IPS DF 4.7 (cell line): ENCODE measurements around the gene PCDHGA5.
"Not testable (repeated sequence)": the region's sequence is repeated elsewhere in the genome, so short reads cannot be mapped to it uniquely, and the experiment has no call there.

Experiments used
- DNase-seq: peaks from one replicate; pipeline ENCODE4 v3.0.0-alpha.2; 2013; ENCODE audit warnings: low spot score; ENCODE audit errors: extremely low read depth

Gene PCDHGA5

GRCh38 chr5:141351591-141351990, 12.4 kb upstream of the PCDHGA5 start:
- no peak for DNase-seq

GRCh38 chr5:141354900-141355469, 9.0 kb upstream of the PCDHGA5 start, which contains the start of gene PCDHGA4:
Gene PCDHGA4, plus strand, starts transcription at chr5:141355021. Its CDS starts 87 bp downstream, at chr5:141355108.
- no peak for DNase-seq

GRCh38 chr5:141355641-141356040, 8.3 kb upstream of the PCDHGA5 start:
- no peak for DNase-seq

- DNase-seq: no peak
Measured at GRCh38 chr5:141356133-141356532, 7.8 kb upstream of the PCDHGA5 start.

- no peak for DNase-seq
Measured at GRCh38 chr5:141356950-141357349, 7.0 kb upstream of the PCDHGA5 start.

GRCh38 chr5:141359790-141360426, 4.1 kb upstream of the PCDHGA5 start, which contains the start of gene PCDHGB2:
Gene PCDHGB2, plus strand, starts transcription at chr5:141359994. Its CDS starts 142 bp downstream, at chr5:141360136.
- DNase-seq: no peak

- DNase-seq: no peak
Measured at GRCh38 chr5:141360685-141361084, 3.3 kb upstream of the PCDHGA5 start.

- DNase-seq: no peak
Measured at GRCh38 chr5:141362719-141363118, 1.2 kb upstream of the PCDHGA5 start.

GRCh38 chr5:141366016-141366896, 2.3 kb downstream of the PCDHGA5 start:
- DNase-seq: no peak

GRCh38 chr5:141369994-141370848, 6.3 kb downstream of the PCDHGA5 start, which contains the start of gene PCDHGB3:
Gene PCDHGB3, plus strand, starts transcription at chr5:141370242. Its CDS starts 153 bp downstream, at chr5:141370395.
- DNase-seq: no peak

GRCh38 chr5:141371572-141372475, 7.9 kb downstream of the PCDHGA5 start:
- DNase-seq: no peak

GRCh38 chr5:141373673-141374317, 9.8 kb downstream of the PCDHGA5 start, which contains the start of gene PCDHGA6:
Gene PCDHGA6, plus strand, starts transcription at chr5:141373891. Its CDS starts 193 bp downstream, at chr5:141374084.
- no peak for DNase-seq

- no peak for DNase-seq
Measured at GRCh38 chr5:141374627-141375026, 10.7 kb downstream of the PCDHGA5 start.

- not testable (repeated sequence) for DNase-seq
Measured at GRCh38 chr5:141375444-141376155, 11.6 kb downstream of the PCDHGA5 start.

GRCh38 chr5:141382469-141383294, 18.7 kb downstream of the PCDHGA5 start, which contains the start of gene PCDHGA7:
Gene PCDHGA7, plus strand, starts transcription at chr5:141382742. Its CDS starts 158 bp downstream, at chr5:141382900.
- no peak for DNase-seq

GRCh38 chr5:141383345-141383744, 19.4 kb downstream of the PCDHGA5 start:
- no peak for DNase-seq

GRCh38 chr5:141384471-141385267, 20.7 kb downstream of the PCDHGA5 start:
- no peak for DNase-seq
